Skeletal muscle cell (primary cell): ENCODE data around the gene PRKD2.
"Not testable (repeated sequence)": the region's sequence is repeated elsewhere in the genome, so short reads cannot be mapped to it uniquely, and the experiment has no call there.

Source experiments
- DNase-seq: peaks from one replicate; pipeline ENCODE4 v3.0.0-alpha.2; 2010; ENCODE audit warnings: low read depth
- H3K4me3 ChIP-seq: 2 replicates; pipeline ENCODE4 v1.5.1; 2011; ENCODE audit warnings: low read depth, mild to moderate bottlenecking, control low read depth, low read length, moderate library complexity

Gene PRKD2

GRCh38 chr19:46646402-46646801 lies 70.5 kb downstream of the PRKD2 start:
- DNase-seq = no peak
- no peak overlapping the region for H3K4me3 ChIP-seq

- no peak for DNase-seq
- H3K4me3 ChIP-seq = no peak overlapping the region
These were observed 72.2 kb downstream of the PRKD2 start for GRCh38 chr19:46644720-46645119.

- H3K4me3 ChIP-seq = no peak overlapping the region
- DNase-seq = no peak
These were observed 76.3 kb downstream of the PRKD2 start for GRCh38 chr19:46640656-46641055.

GRCh38 chr19:46639358-46640182 lies 77.3 kb downstream of the PRKD2 start:
- no peak for DNase-seq
- peak overlapping the region; percentile 53 for H3K4me3 ChIP-seq

- H3K4me3 ChIP-seq = no peak overlapping the region
- no peak for DNase-seq
These were observed 79.7 kb downstream of the PRKD2 start for GRCh38 chr19:46637224-46637623.

- no peak within 1 kb of the TSS for H3K4me3 ChIP-seq
- no peak for DNase-seq
These were observed 80.8 kb downstream of the PRKD2 start, which contains the start of gene GNG8 for GRCh38 chr19:46635920-46636761. TSS of gene GNG8 (minus strand) at chr19:46636202. CDS start at chr19:46634682, 1,520 bp downstream.

GRCh38 chr19:46634656-46635218 lies 82.2 kb downstream of the PRKD2 start:
- H3K4me3 ChIP-seq = peak overlapping the region; percentile 36
- DNase-seq = no peak

GRCh38 chr19:46634045-46634655 lies 82.8 kb downstream of the PRKD2 start:
- H3K4me3 ChIP-seq = peak overlapping the region; percentile 43
- DNase-seq = peak; percentile 66

GRCh38 chr19:46633130-46633529 lies 83.8 kb downstream of the PRKD2 start:
- no peak for DNase-seq
- H3K4me3 ChIP-seq = no peak overlapping the region

GRCh38 chr19:46631481-46631880 lies 85.4 kb downstream of the PRKD2 start:
- H3K4me3 ChIP-seq = no peak overlapping the region
- no peak for DNase-seq

- H3K4me3 ChIP-seq = no peak overlapping the region
- no peak for DNase-seq
These were observed 86.2 kb downstream of the PRKD2 start for GRCh38 chr19:46630586-46631205.

- no peak overlapping the region for H3K4me3 ChIP-seq
- DNase-seq = no peak
These were observed 87.3 kb downstream of the PRKD2 start for GRCh38 chr19:46629546-46630025.

- DNase-seq = not testable (repeated sequence)
These were observed 87.9 kb downstream of the PRKD2 start for GRCh38 chr19:46628970-46629369.

GRCh38 chr19:46626446-46626845 lies 90.5 kb downstream of the PRKD2 start:
- DNase-seq = no peak
- H3K4me3 ChIP-seq = no peak overlapping the region

More at GRCh38 chr19:46628970-46629369, 87.9 kb downstream of the PRKD2 start:
- H3K4me3 ChIP-seq = not testable (repeated sequence)

- no peak for DNase-seq
- H3K4me3 ChIP-seq = no peak overlapping the region
These were observed 91.2 kb downstream of the PRKD2 start for GRCh38 chr19:46625731-46626130.

GRCh38 chr19:46624958-46625661 lies 91.8 kb downstream of the PRKD2 start, which contains the start of gene PTGIR:
TSS of gene PTGIR (minus strand) at chr19:46625089. CDS start at chr19:46624225, 864 bp downstream.
- DNase-seq = peak; percentile 62
- H3K4me3 ChIP-seq = peak within 1 kb of the TSS; percentile 45
